Activated naive CD4-positive, alpha-beta T cell treated with anti-CD3 and anti-CD28 coated beads, Interleukin-2, amount 50 U/mL, for 24 hours (primary cell): ENCODE results near the gene ZNF77.
"Not testable (repeated sequence)": the region's sequence is repeated elsewhere in the genome, so short reads cannot be mapped to it uniquely, and the experiment has no call there.

Experiments
- H3K27ac Mint-ChIP-seq: one replicate; pipeline ENCODE4 v1.8.0; 2021; ENCODE audit warnings: mild to moderate bottlenecking, mixed read lengths
- H3K27me3 Mint-ChIP-seq: one replicate; pipeline ENCODE4 v1.8.0; 2021; ENCODE audit warnings: mixed read lengths
- H3K36me3 Mint-ChIP-seq: one replicate; pipeline ENCODE4 v1.8.0; 2021; ENCODE audit warnings: mixed read lengths
- H3K4me1 Mint-ChIP-seq: one replicate; pipeline ENCODE4 v1.8.0; 2021; ENCODE audit warnings: mixed read lengths
- H3K4me3 Mint-ChIP-seq: one replicate; pipeline ENCODE4 v1.8.0; 2021; ENCODE audit warnings: mild to moderate bottlenecking, mixed read lengths
- H3K9me3 Mint-ChIP-seq: one replicate; pipeline ENCODE4 v1.8.0; 2021; ENCODE audit warnings: mixed read lengths

The ZNF77 gene

DNA sequence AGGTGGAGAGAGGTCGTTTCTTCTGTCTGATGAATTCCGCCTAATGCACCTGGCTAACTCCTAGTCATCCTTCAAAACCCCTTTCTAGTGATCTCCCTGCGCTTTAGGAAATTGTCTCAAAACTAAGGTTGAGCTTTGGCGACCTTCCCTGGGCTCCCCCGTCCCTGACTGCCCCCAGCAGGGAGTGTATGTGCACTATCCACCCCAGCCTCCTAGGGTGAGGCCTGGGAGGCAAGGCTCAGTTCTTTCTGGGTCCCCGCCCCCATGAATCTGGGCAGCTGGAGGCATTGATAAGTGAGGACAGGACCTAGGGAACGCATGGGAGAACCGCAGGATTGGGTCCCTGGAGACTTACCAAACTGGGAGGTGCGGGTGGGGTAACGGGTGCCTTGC, 33.0 kb upstream of the ZNF77 start:
- H3K27me3 Mint-ChIP-seq, result peaks cover 8% of the 10 kb centered on the region
- no peak overlapping the region for H3K4me3 Mint-ChIP-seq
- no peaks in the 10 kb centered on the region for H3K9me3 Mint-ChIP-seq
- H3K36me3 Mint-ChIP-seq, result no peaks in the 10 kb centered on the region
- H3K4me1 Mint-ChIP-seq, result peaks cover 15% of the 10 kb centered on the region
- H3K27ac Mint-ChIP-seq, result no peak overlapping the region

DNA sequence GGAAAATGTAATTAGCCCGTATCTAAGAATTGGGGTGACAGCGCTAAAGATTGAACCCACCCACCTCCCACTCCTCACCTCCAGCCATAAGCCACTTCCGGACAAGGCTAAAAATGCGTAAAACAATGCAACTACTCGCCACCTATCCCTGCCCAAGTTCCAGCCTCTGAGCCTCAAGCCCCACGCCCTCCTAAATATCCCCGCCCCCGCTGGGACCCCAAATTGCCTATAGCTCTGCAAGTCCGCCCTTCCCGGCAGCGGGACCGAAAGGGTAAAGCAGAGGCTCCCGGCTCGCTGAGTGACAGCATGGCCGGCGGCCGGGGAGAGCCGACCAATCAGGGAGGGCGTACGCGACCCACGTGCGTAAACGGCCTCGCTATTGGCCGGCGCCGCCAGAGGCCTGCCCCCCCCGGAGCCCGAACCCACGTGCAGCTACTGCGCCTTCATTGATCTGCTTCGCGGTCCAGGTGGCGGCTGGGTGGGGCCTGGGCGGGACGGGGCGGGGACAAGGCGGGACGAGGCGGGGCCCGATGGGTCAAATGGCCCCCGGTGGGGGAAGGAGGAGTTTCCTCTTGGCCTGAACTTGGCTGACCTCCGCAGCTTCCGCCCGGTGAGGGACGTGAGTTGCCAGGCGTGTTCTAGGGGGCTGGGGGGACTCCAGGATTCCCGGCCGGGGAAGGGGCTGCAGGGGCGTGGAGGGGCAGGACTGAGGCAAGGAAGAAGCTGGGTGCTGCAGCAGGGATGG, 32.4 kb upstream of the ZNF77 start, which contains the start of gene TLE6:
Gene TLE6 (plus strand): TSS at position 564 of the 745 bp plus-strand sequence. CDS start 670 bp downstream, outside the sequence.
- Mint-ChIP-seq H3K4me1 (peaks cover 15% of the 10 kb centered on the region), H3K36me3 (no peaks in the 10 kb centered on the region), H3K9me3 (no peaks in the 10 kb centered on the region), H3K27ac (peak within 1 kb of the TSS; percentile 93), H3K4me3 (peak within 1 kb of the TSS; percentile 97), H3K27me3 (peaks cover 8% of the 10 kb centered on the region)

DNA sequence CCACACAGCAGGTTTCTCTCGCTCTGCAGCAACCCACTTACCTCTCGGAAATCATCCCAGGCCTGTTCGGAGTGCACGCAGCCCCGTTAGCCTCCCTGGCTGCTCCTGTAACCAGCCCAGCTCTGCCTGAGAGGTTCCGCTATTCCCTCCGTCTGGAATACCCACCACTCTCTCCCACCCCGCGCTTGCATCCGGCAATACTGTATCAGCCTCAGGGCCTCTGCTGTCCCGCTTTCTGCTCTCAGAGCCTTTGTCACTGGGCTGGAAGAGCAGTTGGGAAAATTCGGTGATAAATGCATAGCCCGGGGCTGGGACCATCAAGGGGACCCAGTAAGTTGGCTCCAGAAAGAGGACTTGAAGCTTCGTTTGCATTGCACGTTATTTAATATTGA, 31.8 kb upstream of the ZNF77 start:
- no peaks in the 10 kb centered on the region for H3K9me3 Mint-ChIP-seq
- H3K36me3 Mint-ChIP-seq, result no peaks in the 10 kb centered on the region
- peaks cover 15% of the 10 kb centered on the region for H3K4me1 Mint-ChIP-seq
- peaks cover 4% of the 10 kb centered on the region for H3K27me3 Mint-ChIP-seq
- H3K27ac Mint-ChIP-seq, result peak overlapping the region; percentile 93
- H3K4me3 Mint-ChIP-seq, result peak overlapping the region; percentile 97

DNA sequence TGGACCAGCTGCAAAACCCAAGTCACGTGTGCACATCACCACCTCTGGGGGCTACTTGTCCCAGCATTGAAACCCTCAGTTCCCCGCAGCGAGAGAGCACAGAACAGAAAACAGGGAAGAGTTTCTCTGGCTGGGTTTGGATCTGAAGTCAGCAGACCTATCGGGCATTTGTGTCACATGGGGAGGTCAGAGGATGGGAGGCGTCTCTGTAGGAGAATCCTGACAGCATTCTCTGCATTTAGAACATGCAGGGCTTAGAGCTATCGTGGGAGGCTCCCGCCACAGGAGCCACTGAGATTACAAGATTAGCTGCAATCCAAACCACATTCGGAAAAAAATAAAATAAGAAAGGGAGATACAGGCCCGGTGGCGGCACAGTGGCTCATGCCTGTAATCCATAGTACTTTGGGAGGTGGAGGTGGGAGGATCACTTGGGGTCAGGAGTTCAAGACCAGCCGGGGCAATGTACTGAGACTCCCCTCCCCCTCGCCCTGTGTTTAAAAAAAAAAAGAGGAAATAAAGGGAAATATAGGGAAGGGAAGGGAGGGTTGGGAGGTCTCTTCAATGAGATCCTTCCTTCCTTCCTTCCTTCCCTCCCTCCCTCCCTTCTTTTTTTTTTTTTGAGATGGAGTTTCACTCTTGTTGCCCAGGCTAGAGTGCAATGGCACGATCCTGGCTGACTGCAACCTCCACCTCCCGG, 29.7 kb upstream of the ZNF77 start:
- Mint-ChIP-seq H3K9me3 (no peaks in the 10 kb centered on the region), H3K27me3 (peaks cover 3% of the 10 kb centered on the region), H3K27ac (no peak overlapping the region), H3K4me1 (peaks cover 15% of the 10 kb centered on the region), H3K4me3 (peak overlapping the region; percentile 36), H3K36me3 (no peaks in the 10 kb centered on the region)

DNA sequence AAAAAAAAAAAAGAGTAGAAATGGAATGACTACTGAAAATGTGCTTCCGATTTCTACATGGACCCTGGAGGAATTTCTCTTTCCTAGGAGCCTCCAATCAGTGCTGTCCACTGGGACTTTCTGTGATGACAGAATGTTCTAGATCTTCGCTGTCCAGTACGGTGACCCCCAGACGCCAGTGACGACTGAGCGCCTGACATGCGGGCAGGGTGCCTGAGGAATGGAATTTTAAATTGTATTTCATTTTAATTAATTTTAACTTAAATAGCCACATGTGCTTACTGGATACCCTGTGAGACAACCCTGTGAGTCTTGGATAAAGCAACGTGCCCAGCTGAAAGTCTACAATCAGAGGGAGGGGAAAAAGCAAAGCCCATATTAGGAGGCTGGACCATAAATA, 28.5 kb upstream of the ZNF77 start:
- H3K4me1 Mint-ChIP-seq, result peaks cover 15% of the 10 kb centered on the region
- H3K27me3 Mint-ChIP-seq, result peaks cover 3% of the 10 kb centered on the region
- H3K9me3 Mint-ChIP-seq, result no peaks in the 10 kb centered on the region
- H3K4me3 Mint-ChIP-seq, result no peak overlapping the region
- H3K27ac Mint-ChIP-seq, result no peak overlapping the region
- no peaks in the 10 kb centered on the region for H3K36me3 Mint-ChIP-seq

DNA sequence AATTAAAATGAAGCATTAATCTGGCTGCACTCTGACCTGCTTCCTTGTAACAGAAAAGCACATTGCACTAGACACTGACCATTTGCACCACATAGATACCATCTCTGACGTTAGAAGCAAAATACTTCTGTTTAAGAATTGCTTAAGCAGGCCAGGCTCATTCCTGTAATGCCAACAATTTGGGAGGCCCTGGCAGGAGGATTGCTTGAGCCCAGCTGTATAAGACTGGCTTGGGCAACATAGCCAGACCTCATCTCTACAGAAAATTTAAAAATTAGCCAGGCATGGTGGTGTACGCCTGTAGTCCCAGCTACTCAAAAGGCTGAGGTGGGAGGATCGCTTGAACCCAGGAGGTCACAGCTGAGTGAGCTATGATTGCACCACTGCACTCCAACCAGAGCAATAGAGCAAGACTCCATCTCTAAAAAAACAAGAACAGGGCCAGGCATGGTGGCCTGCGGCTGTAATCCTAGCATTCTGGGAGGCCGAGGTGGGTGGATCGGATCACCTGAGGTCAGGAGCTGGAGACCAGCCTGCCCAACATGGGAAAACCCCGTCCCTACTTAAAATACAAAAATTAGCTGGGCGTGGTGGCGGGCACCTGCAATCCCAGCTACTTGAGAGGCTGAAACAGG, 25.5 kb upstream of the ZNF77 start:
- peaks cover 4% of the 10 kb centered on the region for H3K4me1 Mint-ChIP-seq
- H3K36me3 Mint-ChIP-seq, result no peaks in the 10 kb centered on the region
- no peaks in the 10 kb centered on the region for H3K9me3 Mint-ChIP-seq
- H3K27me3 Mint-ChIP-seq, result peaks cover 3% of the 10 kb centered on the region
- H3K27ac Mint-ChIP-seq, result no peak overlapping the region
- no peak overlapping the region for H3K4me3 Mint-ChIP-seq

DNA sequence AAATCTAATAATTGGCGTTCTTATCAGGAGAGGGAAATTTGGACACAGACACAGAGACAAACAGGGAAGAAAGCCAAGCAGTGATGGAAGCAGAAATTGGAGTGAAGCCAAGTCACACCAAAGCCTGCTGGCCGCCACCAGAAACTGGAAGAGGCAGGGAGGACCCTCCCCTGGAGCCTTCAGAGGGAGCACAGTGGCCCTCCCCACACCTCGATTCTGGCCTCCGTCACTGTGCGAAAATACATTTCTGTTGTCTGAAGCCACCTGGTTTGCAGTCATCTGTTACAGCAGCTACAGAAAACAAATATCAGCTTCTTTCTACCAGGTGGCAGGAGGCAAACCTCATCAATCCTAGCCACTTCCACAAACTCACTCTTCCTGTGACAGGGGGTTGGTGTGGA, 24.3 kb upstream of the ZNF77 start:
- Mint-ChIP-seq H3K36me3 (no peaks in the 10 kb centered on the region), H3K27ac (no peak overlapping the region), H3K4me1 (no peaks in the 10 kb centered on the region), H3K27me3 (no peaks in the 10 kb centered on the region), H3K9me3 (no peaks in the 10 kb centered on the region), H3K4me3 (no peak overlapping the region)

DNA sequence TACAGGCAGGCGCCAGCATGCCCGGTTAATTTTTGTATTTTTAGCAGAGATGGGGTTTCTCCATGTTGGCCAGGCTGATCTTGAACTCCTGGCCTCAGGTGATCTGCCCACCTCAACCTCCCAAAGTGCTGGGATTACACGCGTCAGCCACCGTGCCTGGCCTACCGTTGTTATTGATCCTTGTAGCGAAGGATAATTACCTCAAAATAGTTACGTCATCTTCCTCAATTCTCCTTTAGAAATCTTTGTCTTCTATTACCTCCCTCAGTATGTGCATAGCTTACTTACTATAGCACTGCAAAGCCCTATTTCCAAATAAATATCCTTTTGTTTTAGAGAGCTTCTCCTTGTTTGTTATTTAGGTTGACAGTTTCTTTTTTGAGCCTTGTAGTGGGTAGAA, 23.2 kb upstream of the ZNF77 start:
- Mint-ChIP-seq H3K27ac (no peak overlapping the region), H3K4me3 (no peak overlapping the region), H3K4me1 (no peaks in the 10 kb centered on the region), H3K36me3 (peaks cover 1% of the 10 kb centered on the region), H3K9me3 (no peaks in the 10 kb centered on the region), H3K27me3 (no peaks in the 10 kb centered on the region)

DNA sequence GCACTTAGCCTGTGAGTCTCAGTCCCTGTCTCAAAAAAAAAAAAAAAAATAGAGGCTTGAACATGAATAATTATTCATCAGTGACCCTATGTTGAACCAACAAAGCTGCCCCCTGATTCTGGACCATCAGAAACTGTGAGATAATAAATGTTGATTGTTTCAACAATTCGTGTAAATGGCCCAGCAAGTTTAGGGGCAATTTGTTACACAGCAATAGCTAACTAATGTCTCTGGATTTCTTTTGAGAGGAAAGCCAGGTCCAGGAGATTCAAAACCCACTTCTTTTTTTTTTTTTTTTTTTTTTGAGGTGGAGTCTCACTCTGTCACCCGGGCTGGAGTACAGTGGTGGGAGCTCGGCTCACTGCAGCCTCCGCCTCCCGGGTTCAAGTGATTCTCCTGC, 20.1 kb upstream of the ZNF77 start:
- Mint-ChIP-seq H3K27ac (no peak overlapping the region), H3K27me3 (no peaks in the 10 kb centered on the region), H3K4me1 (peaks cover 6% of the 10 kb centered on the region), H3K36me3 (peaks cover 1% of the 10 kb centered on the region), H3K4me3 (no peak overlapping the region), H3K9me3 (no peaks in the 10 kb centered on the region)

DNA sequence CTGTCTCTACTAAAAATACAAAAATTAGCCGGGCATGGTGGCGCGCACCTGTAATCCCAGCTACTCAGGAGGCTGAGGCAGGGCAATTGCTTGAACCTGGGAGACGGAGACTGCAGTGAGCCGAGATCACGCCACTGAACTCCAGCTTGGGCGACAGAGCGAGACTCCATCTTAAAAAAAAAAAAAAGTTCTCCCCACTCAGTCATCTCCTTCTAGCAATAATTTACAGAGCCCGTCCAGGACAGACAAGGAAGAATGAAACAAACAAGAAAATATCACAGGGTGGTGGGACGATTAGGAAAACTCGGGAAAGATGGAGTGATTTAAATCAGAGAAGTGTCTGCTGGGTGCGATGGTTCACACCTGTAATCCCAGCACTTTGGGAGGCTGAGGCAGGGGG, 18.9 kb upstream of the ZNF77 start:
- not testable (repeated sequence) for H3K4me1 Mint-ChIP-seq, H3K4me3 Mint-ChIP-seq
- peak overlapping the region; percentile 62 for H3K27ac Mint-ChIP-seq

DNA sequence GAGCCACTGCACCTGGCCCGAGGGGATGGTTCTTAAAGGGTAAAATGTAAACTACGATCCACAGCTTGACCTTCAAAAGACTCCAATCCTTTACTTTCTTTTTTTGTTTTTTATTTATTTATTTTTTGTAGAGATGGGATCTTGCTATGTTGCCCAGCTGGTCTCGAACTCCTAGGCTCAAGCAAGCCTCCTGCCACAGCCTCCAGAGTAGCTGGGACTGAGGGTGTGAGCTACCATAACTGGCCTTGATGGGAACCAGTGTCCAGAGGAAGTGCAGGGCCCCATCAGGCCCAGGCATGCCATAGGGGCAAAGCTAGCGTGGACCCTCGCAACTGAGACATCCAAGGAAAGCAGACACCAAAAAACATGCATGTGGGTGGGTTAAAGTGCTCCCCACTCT, 18.4 kb upstream of the ZNF77 start:
- peaks cover 6% of the 10 kb centered on the region for H3K4me1 Mint-ChIP-seq

More for the DNA sequence above, 18.9 kb upstream of the ZNF77 start:
- not testable (repeated sequence) for H3K36me3 Mint-ChIP-seq, H3K9me3 Mint-ChIP-seq, H3K27me3 Mint-ChIP-seq

DNA sequence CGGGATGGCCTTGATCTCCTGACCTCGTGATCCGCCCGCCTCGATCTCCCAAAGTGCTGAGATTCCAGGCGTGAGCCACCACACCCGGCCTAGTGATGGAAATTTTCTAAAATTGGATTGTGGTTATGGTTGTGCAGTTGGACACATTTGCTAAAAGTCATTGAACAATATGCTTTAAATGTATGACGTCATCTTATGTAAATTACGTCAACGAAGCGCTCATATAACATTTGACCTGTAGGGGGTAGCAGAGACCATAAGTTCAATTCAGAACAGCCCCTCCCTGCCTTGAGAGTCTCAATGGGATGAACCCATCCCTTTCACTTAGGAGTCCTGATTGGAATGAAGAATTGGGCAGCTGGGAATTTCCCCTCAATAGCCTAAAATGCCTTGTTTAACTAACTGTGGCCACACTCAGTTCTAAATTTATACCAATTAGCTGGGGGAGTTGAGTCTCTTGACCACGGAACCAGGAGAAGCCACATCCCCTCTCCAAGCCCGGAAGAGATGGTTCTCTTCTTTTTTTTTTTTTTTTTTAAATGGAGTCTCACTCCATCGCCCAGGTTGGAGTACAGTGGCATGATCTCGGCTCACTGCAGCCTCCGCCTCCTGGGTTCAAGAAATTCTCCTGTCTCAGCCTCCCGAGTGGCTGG, 17.4 kb upstream of the ZNF77 start:
- Mint-ChIP-seq H3K4me1 (peaks cover 6% of the 10 kb centered on the region), H3K9me3 (no peaks in the 10 kb centered on the region), H3K4me3 (no peak overlapping the region), H3K27me3 (no peaks in the 10 kb centered on the region), H3K36me3 (peaks cover 1% of the 10 kb centered on the region), H3K27ac (no peak overlapping the region)

More for the DNA sequence above, 18.4 kb upstream of the ZNF77 start:
- H3K9me3 Mint-ChIP-seq, result no peaks in the 10 kb centered on the region
- no peak overlapping the region for H3K27ac Mint-ChIP-seq
- H3K27me3 Mint-ChIP-seq, result no peaks in the 10 kb centered on the region
- H3K4me3 Mint-ChIP-seq, result no peak overlapping the region
- peaks cover 1% of the 10 kb centered on the region for H3K36me3 Mint-ChIP-seq

DNA sequence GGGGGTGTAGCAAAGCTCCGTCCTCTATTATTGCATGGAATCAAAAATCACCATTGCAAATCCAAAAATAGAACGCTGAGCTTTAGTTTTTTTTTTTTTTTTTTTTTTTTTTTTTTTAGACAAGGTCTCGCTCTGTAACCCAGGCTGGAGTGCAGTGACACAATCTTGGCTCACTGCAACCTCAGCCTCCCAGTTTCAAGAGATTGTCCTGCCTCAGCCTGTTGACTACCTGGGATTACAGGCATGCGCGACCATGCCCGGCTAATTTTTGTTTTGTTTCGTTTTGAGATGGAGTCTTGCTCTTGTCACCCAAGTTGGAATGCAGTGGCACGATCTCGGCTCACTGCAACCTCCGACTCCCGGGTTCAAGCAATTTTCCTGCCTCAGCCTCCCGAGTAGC, 15.3 kb upstream of the ZNF77 start:
- Mint-ChIP-seq H3K4me3 (no peak overlapping the region), H3K4me1 (peaks cover 6% of the 10 kb centered on the region), H3K36me3 (peaks cover 1% of the 10 kb centered on the region), H3K9me3 (no peaks in the 10 kb centered on the region), H3K27me3 (no peaks in the 10 kb centered on the region), H3K27ac (no peak overlapping the region)

DNA sequence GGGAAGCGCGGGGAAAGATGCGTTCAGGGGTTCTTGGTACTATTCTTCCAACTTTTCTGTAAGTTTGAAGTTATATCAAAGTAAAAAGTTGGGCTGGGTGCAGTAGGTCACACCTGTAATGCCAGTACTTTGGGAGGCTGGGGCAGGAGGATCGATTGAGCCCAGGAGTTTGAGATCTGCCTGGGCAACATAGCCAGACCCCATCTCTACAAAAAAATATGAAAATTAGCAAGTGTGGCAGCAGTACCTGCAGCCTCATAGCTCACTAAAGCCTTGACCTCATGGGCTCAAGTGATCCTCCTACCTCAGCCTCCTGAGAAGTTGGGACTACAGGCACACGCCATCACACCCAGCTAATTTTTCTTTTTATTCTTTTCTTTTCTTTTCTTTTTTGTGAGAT, 12.4 kb upstream of the ZNF77 start:
- no peak overlapping the region for H3K4me3 Mint-ChIP-seq
- H3K9me3 Mint-ChIP-seq, result no peaks in the 10 kb centered on the region
- no peak overlapping the region for H3K27ac Mint-ChIP-seq
- H3K4me1 Mint-ChIP-seq, result peaks cover 4% of the 10 kb centered on the region
- H3K27me3 Mint-ChIP-seq, result no peaks in the 10 kb centered on the region
- no peaks in the 10 kb centered on the region for H3K36me3 Mint-ChIP-seq

DNA sequence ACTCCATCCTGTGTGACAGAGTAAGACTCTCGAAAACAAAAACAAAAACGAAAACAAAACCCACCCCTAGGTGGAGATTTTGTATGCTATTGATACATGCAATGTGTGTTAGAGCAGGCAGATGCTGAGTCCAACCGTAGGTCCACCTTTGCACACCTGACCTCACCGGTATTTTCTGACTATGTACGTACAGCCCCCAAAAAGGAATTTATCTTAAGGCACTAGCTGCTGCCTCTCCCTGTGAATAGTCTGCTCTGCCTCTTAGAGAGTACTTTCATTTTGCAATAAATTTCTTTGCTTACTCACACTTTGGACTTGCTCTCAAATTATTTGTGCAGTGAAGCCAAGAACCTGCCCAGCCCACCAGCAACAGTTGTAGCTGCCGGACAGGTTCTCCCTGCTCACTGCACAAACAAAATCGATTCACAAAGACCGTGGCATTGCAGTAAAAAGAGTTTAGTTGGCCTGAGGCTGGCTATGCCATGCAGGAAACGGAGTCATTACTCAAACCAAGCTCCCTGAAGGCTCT, 8.2 kb upstream of the ZNF77 start:
- Mint-ChIP-seq H3K27me3 (no peaks in the 10 kb centered on the region), H3K36me3 (no peaks in the 10 kb centered on the region), H3K27ac (no peak overlapping the region), H3K4me3 (no peak overlapping the region), H3K9me3 (no peaks in the 10 kb centered on the region), H3K4me1 (peaks cover 15% of the 10 kb centered on the region)
